Embryonic facial prominence (tissue), 1 donor: ENCODE measurements around the gene STARD7.
"Not testable (repeated sequence)": the region's sequence is repeated elsewhere in the genome, so short reads cannot be mapped to it uniquely, and the experiment has no call there.

Experiments used
- DNase-seq: peaks from one replicate; pipeline ENCODE4 v3.0.0-alpha.2; 2016; ENCODE audit errors: extremely low spot score

Gene STARD7

GRCh38 chr2:96148410-96149217 is 60.0 kb downstream of the STARD7 start:
- DNase-seq = peak; percentile 60

- no peak for DNase-seq
Observed at GRCh38 chr2:96147593-96148201, 60.9 kb downstream of the STARD7 start.

- no peak for DNase-seq
Observed at GRCh38 chr2:96146881-96147592, 61.6 kb downstream of the STARD7 start.

GRCh38 chr2:96146153-96146880 is 62.3 kb downstream of the STARD7 start:
- DNase-seq = no peak

GRCh38 chr2:96145848-96146152 is 62.8 kb downstream of the STARD7 start:
- DNase-seq = no peak

GRCh38 chr2:96145036-96145847 is 63.4 kb downstream of the STARD7 start, which contains the start of gene DUSP2:
Gene DUSP2 (minus strand): TSS chr2:96145440. CDS start chr2:96145354, 86 bp downstream.
- DNase-seq = no peak

- DNase-seq = no peak
Observed at GRCh38 chr2:96144481-96145035, 64.1 kb downstream of the STARD7 start.

- no peak for DNase-seq
Observed at GRCh38 chr2:96143848-96144480, 64.7 kb downstream of the STARD7 start.

GRCh38 chr2:96143231-96143847 is 65.3 kb downstream of the STARD7 start:
- no peak for DNase-seq

GRCh38 chr2:96142217-96143113 is 66.2 kb downstream of the STARD7 start:
- no peak for DNase-seq

GRCh38 chr2:96141624-96141967 is 67.0 kb downstream of the STARD7 start:
- DNase-seq = not testable (repeated sequence)

GRCh38 chr2:96140941-96141623 is 67.5 kb downstream of the STARD7 start:
- no peak for DNase-seq

- DNase-seq = no peak
Observed at GRCh38 chr2:96139181-96139758, 69.4 kb downstream of the STARD7 start.

- DNase-seq = peak; percentile 34
Observed at GRCh38 chr2:96138179-96139145, 70.2 kb downstream of the STARD7 start, which contains the start of gene ASTL. Gene ASTL (minus strand): TSS chr2:96138502. CDS start chr2:96138436, 66 bp downstream.

GRCh38 chr2:96137321-96138178 is 71.1 kb downstream of the STARD7 start:
- DNase-seq = no peak
